GM21723 (cell line): ENCODE results near the gene SPR.
A peak's percentile ranks its signal among the peaks of the same experiment; 100 is the strongest.
"Not testable (repeated sequence)": the region's sequence is repeated elsewhere in the genome, so short reads cannot be mapped to it uniquely, and the experiment has no call there.

Experiments
- ATAC-seq: cut with Tn5 transposase; IDR thresholded peaks from one replicate; pipeline ENCODE4 v1.9.1; 2021; ENCODE audit warnings: mild to moderate bottlenecking, moderate library complexity; ENCODE audit not compliant: unreplicated experiment

SPR gene

GRCh38 chr2:72888438-72889202, 1.4 kb downstream of the SPR start:
- ATAC-seq = no peak

GRCh38 chr2:72889991-72890390, 2.8 kb downstream of the SPR start:
- ATAC-seq = no peak

GRCh38 chr2:72891091-72891818, 4.0 kb downstream of the SPR start:
- ATAC-seq = no peak

GRCh38 chr2:72892506-72893173, 5.4 kb downstream of the SPR start:
- ATAC-seq = no peak

GRCh38 chr2:72893594-72894319, 6.5 kb downstream of the SPR start:
- ATAC-seq = peak; percentile 63

GRCh38 chr2:72894514-72894913, 7.3 kb downstream of the SPR start:
- no peak for ATAC-seq

GRCh38 chr2:72895154-72895553, 7.9 kb downstream of the SPR start:
- ATAC-seq = no peak

- ATAC-seq = no peak
Observed at GRCh38 chr2:72895759-72896281, 8.6 kb downstream of the SPR start.

- no peak for ATAC-seq
Observed at GRCh38 chr2:72896446-72896845, 9.2 kb downstream of the SPR start.

GRCh38 chr2:72897785-72898584, 10.8 kb downstream of the SPR start:
- no peak for ATAC-seq

GRCh38 chr2:72898585-72898906, 11.3 kb downstream of the SPR start:
- no peak for ATAC-seq

- no peak for ATAC-seq
Observed at GRCh38 chr2:72900191-72900825, 13.1 kb downstream of the SPR start.

- ATAC-seq = no peak
Observed at GRCh38 chr2:72901426-72901825, 14.2 kb downstream of the SPR start.

GRCh38 chr2:72907369-72907768, 20.2 kb downstream of the SPR start:
- ATAC-seq = not testable (repeated sequence)

- no peak for ATAC-seq
Observed at GRCh38 chr2:72908741-72909140, 21.5 kb downstream of the SPR start.

GRCh38 chr2:72911256-72911655, 24.0 kb downstream of the SPR start:
- no peak for ATAC-seq

- ATAC-seq = no peak
Observed at GRCh38 chr2:72913486-72914205, 26.4 kb downstream of the SPR start.

GRCh38 chr2:72914206-72914559, 27.0 kb downstream of the SPR start:
- ATAC-seq = no peak

- ATAC-seq = no peak
Observed at GRCh38 chr2:72914589-72915319, 27.5 kb downstream of the SPR start.
